Vagina (tissue), 2 donors: ENCODE data around the gene RGPD8. TPM values are rescaled to one million over a fixed set of nuclear protein-coding genes. Genes with fewer than 3 reads are reported as not detected.
"Not testable (repeated sequence)": the region's sequence is repeated elsewhere in the genome, so short reads cannot be mapped to it uniquely, and the experiment has no call there.

ENCODE experiments used
- DNase-seq, 2 donors: peaks; one replicate each; pipeline ENCODE4 v3.0.0-alpha.2; 2017; ENCODE audit errors: extremely low spot score in 2 of 2
- H3K27ac ChIP-seq: fragments of 200-600 bp; sonication (generic); one replicate; pipeline ENCODE4 v1.5.1; 2019
- H3K27me3 ChIP-seq: fragments of 200-600 bp; sonication (generic); one replicate; pipeline ENCODE4 v1.5.1; 2019
- H3K36me3 ChIP-seq, 2 donors: fragments of 200-600 bp; sonication (generic); one replicate each; pipeline ENCODE4 v1.5.1; 2017 to 2019
- H3K4me1 ChIP-seq: fragments of 200-600 bp; sonication (generic); one replicate; pipeline ENCODE4 v1.5.1; 2019
- H3K4me3 ChIP-seq, 2 donors: fragments of 200-600 bp; sonication (generic); 1 replicate in 1 of 2; 2 replicates in 1 of 2; pipeline ENCODE4 v1.5.1; 2016 to 2019
- H3K9me3 ChIP-seq: fragments of 200-600 bp; sonication (generic); one replicate; pipeline ENCODE4 v1.5.1; 2019
- CTCF ChIP-seq, 3 experiments: fragments of 450-650 bp in 2 of 3; fragments of 200-600 bp in 1 of 3; sonication (generic) in 1 of 3; IDR thresholded peaks; one replicate each; pipeline ENCODE4 v1.5.1; 2017 to 2019; ENCODE audit warnings: antibody characterized with exemption in 3 of 3, mild to moderate bottlenecking in 2 of 3, moderate library complexity in 2 of 3
- POLR2A ChIP-seq, 2 donors: fragments of 450-650 bp; IDR thresholded peaks; one replicate each; pipeline ENCODE4 v1.6.1; 2017; ENCODE audit warnings: antibody characterized with exemption in 2 of 2, mild to moderate bottlenecking in 2 of 2, moderate library complexity in 2 of 2
- POLR2AphosphoS5 ChIP-seq, 2 donors: sonication (generic); formaldehyde crosslinking; IDR thresholded peaks; one replicate each; pipeline ENCODE4 v1.9.0; 2017; ENCODE audit warnings: antibody characterized with exemption in 2 of 2, mild to moderate bottlenecking in 2 of 2, low read depth in 1 of 2; ENCODE audit not compliant: insufficient read depth in 1 of 2
- intact Hi-C: fragments of 100-400 bp; cut with DNase I; formaldehyde crosslinking; loops from one replicate; pipeline ENCODE4 v1.15.1; 2023
- total RNA-seq: library from RNA; depleted of rRNA; stranded (reverse); fragments of >200 nt; gene quantifications from one replicate; pipeline ENCODE4 v1.2.3, GENCODE V29; 2016

The RGPD8 gene
- total RNA-seq, 1 donor from 2014 or later, result 26.3 TPM

- Histone ChIP-seq H3K4me3 (no peak overlapping the region), H3K9me3 (no peaks in the 10 kb centered on the region), H3K27ac (no peak overlapping the region), H3K4me1 (no peaks in the 10 kb centered on the region), H3K27me3 (no peaks in the 10 kb centered on the region), H3K36me3 (no peaks in the 10 kb centered on the region)
- TF ChIP-seq POLR2AphosphoS5 (IDR thresholded peaks at IDR 0.05; ENCODE audit: insufficient read depth in 1 of 2, low read depth in 1 of 2), result no peak
- TF ChIP-seq CTCF (IDR thresholded peaks at IDR 0.05), result no peak
- TF ChIP-seq POLR2A (IDR thresholded peaks at IDR 0.05), result no peak
- intact Hi-C loops, result no loop called here
- DNase-seq, result no peak
Measured at GRCh38 chr2:112449854-112450253, 16.4 kb upstream of the RGPD8 start.

DNA sequence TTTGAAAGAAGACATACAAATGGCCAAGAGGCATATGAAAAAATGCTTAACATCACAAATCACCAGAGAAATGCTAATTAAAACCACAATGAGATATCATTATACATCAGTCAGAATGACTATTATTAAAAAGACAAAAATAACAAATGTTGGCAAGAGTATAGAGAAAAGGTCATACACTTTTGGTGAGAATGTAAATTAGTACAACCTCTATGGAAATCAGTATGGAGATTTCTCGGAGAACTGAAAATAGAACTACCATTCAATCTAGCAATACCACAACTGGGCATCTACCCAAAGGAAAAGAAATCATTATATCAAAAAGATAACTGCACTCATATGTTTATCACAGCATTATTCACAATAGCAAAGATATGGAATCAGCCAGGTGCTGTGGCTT, 10.8 kb upstream of the RGPD8 start:
- H3K4me3 ChIP-seq, H3K4me1 ChIP-seq, H3K36me3 ChIP-seq, DNase-seq, H3K27me3 ChIP-seq, H3K9me3 ChIP-seq, intact Hi-C loops, H3K27ac ChIP-seq: not testable (repeated sequence)

DNA sequence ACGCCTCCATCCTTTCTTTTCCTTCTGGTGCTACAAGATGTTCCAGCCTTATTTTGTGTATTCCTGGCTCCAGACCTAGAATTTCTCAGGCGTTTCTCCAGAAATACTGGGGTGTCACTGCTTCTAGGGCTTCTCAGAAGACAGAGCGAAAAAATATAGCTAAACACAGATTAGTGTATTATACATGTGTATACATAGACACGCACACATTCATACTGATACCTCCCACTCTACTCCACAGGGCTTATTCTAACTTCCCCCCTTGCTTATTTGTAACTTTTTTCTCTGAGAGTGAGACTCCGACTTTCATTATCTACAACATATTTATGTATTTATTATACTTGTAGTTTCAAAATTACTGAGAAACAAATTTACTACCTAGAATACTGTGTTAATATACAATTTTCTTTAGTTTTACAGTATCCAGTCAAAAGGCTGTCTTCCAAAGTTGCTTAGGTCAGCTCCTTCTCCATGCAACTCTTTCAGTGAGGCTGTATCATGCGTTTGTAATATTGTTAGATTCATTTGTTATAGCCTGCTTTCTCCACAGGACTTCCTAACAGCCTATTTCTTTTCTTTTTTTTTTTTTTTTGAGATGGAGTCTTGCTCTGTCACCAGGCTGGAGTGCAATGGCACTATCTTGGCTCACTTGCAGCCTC, 5.3 kb upstream of the RGPD8 start:
- intact Hi-C loops, result loop anchor here (10.0 kb wide), 1 partner anchor 184 kb away; the partner anchor contains the start of gene ZC3H8
- not testable (repeated sequence) for H3K36me3 ChIP-seq, H3K27me3 ChIP-seq, DNase-seq, H3K27ac ChIP-seq, H3K9me3 ChIP-seq, H3K4me1 ChIP-seq, H3K4me3 ChIP-seq

DNA sequence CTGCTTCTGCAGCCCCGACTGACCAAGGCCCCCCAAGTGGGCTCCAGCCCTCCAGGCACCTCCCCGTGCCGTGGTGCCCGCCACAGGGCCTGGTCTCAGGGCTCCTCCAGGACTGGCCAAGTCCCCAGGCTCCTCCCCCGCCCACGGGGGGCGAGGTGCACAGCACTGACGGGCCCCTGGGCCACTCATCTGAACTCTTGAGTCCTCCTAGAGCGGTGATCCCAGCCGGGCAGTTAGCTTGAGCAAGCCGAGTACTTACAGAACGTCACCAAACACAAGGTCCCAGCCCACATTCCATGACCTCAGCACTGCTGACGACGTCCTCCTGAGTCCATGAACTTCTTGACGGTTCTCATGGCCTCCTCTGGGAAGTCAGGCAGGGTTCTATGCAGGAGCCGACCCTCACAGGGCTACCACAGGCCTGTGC, 4.0 kb upstream of the RGPD8 start:
- intact Hi-C loops, result loop anchor here (10.0 kb wide), 1 partner anchor 183 kb away; the partner anchor contains the start of gene ZC3H8
- H3K36me3 ChIP-seq, H3K27ac ChIP-seq: not testable (repeated sequence)

GRCh38 chr2:112436993-112437392, 3.5 kb upstream of the RGPD8 start:
- not testable (repeated sequence) for H3K4me3 ChIP-seq

More for the DNA sequence above, 4.0 kb upstream of the RGPD8 start:
- H3K4me1 ChIP-seq, H3K9me3 ChIP-seq, H3K4me3 ChIP-seq, H3K27me3 ChIP-seq: not testable (repeated sequence)
- peak; percentile 52 to 83 for DNase-seq

GRCh38 chr2:112435716-112436431, 2.4 kb upstream of the RGPD8 start:
- intact Hi-C loops, result loop anchor here (10.0 kb wide), 1 partner anchor 181 kb away; the partner anchor contains the start of gene ZC3H8
- not testable (repeated sequence) for H3K4me3 ChIP-seq, H3K27ac ChIP-seq, H3K9me3 ChIP-seq, H3K27me3 ChIP-seq, H3K36me3 ChIP-seq, H3K4me1 ChIP-seq
- peak in 1 of 2 donors; percentile 52 for DNase-seq

More at GRCh38 chr2:112436993-112437392, 3.5 kb upstream of the RGPD8 start:
- not testable (repeated sequence) for H3K4me1 ChIP-seq, H3K27me3 ChIP-seq, H3K27ac ChIP-seq, H3K9me3 ChIP-seq, H3K36me3 ChIP-seq
- DNase-seq, result peak; percentile 74 to 77
- intact Hi-C loops, result loop anchor here (10.0 kb wide), 1 partner anchor 182 kb away; the partner anchor contains the start of gene ZC3H8

- not testable (repeated sequence) for H3K36me3 ChIP-seq, H3K4me3 ChIP-seq, H3K4me1 ChIP-seq, H3K27ac ChIP-seq, H3K27me3 ChIP-seq, H3K9me3 ChIP-seq
- intact Hi-C loops, result loop anchor here (10.0 kb wide), 1 partner anchor 180 kb away; the partner anchor contains the start of gene ZC3H8
- peak; percentile 64 to 67 for DNase-seq
Measured at GRCh38 chr2:112434890-112435715, 1.7 kb upstream of the RGPD8 start.
